ENCODE results near the gene SUN5.

SUN5 gene

GRCh38 chr20:33013701-33014326 is 9.6 kb upstream of the SUN5 start:
- DNase-seq = no peak

- no peak for DNase-seq
Observed at GRCh38 chr20:33012327-33013189, 8.3 kb upstream of the SUN5 start.

- no peak for DNase-seq
Observed at GRCh38 chr20:33010674-33011449, 6.6 kb upstream of the SUN5 start.

- DNase-seq = no peak
Observed at GRCh38 chr20:33010133-33010504, 5.9 kb upstream of the SUN5 start.

- no peak for DNase-seq
Observed at GRCh38 chr20:33009214-33010132, 5.2 kb upstream of the SUN5 start.

- no peak for DNase-seq
Observed at GRCh38 chr20:33008336-33009213, 4.3 kb upstream of the SUN5 start.

- DNase-seq = no peak
Observed at GRCh38 chr20:33007376-33008335, 3.4 kb upstream of the SUN5 start, which contains the start of gene BPIFB2. Gene BPIFB2, plus strand, starts transcription at chr20:33007704. Its CDS starts 871 bp downstream, at chr20:33008575.

GRCh38 chr20:33006776-33007375 is 2.6 kb upstream of the SUN5 start:
- DNase-seq = no peak

- no peak for DNase-seq
Observed at GRCh38 chr20:33005908-33006775, 1.9 kb upstream of the SUN5 start.

- peak; percentile 51 for DNase-seq
Observed at GRCh38 chr20:33005132-33005566, 916 bp upstream of the SUN5 start.

- DNase-seq = no peak
Observed at GRCh38 chr20:33002087-33002808, 2.0 kb downstream of the SUN5 start.

GRCh38 chr20:33000802-33001466 is 3.3 kb downstream of the SUN5 start:
- DNase-seq = no peak

- DNase-seq = no peak
Observed at GRCh38 chr20:32999603-33000250, 4.5 kb downstream of the SUN5 start.

GRCh38 chr20:32997431-32997830 is 6.8 kb downstream of the SUN5 start:
- no peak for DNase-seq

- no peak for DNase-seq
Observed at GRCh38 chr20:32995802-32996201, 8.4 kb downstream of the SUN5 start.

- DNase-seq = no peak
Observed at GRCh38 chr20:32993496-32994050, 10.7 kb downstream of the SUN5 start.
